ENCODE results near the gene WDR7.

Gene WDR7

DNA sequence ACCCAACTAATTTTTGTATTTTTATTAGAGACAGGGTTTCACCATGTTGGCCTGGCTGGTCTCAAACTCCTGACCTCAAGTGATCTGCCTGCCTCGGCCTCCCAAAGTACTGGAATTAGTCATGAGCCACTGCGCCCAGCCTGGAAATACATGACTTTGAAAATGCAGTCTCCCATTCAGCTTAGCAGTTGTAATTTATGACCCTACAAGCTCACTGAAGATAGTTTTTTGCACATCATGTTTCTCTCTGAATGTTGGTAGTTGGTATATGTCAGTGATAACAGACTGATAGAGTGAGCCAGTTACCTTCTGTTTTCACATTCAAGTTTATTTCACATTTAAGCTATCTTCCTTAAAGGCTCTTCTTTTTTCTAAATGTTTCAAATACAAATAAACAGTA, 7.1 kb downstream of the WDR7 start:
- no peak for DNase-seq

DNA sequence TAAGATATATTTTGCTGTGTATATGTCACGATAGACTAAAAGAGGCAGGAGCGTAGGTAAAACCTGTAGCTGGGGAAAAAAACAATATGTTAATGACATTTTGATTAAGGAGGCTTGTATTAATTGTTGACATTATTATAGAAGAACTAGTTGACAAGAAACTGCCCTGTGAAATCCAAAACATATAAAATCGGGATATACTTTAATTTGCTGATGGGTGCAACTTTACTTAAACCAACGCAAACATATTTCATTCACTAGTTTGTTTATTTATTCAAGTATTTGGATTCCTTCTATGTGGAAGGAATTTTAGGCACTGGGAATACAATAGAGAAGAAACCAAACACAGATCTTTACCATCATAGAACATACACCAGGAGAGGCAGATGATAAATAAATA, 8.0 kb downstream of the WDR7 start:
- DNase-seq: no peak

DNA sequence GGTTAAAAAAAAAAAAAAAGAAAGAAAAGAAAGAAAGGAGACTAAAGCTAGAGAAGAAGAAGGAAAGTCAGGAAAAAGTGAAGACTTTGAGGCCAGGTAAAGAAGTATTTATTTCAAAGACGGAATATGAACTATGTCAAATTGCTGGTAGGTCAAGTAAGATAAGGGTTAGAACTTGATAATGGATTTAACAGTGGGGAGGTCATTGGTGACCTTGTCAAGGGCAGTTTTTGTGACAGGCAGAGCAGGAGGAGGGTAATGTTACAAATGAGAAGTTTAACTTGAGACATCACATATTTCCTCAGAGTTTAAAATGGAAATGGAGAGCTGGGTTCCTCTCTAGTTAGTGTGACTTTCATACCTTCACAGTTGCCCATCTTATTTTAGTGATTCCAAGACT, 9.5 kb downstream of the WDR7 start:
- no peak for DNase-seq

DNA sequence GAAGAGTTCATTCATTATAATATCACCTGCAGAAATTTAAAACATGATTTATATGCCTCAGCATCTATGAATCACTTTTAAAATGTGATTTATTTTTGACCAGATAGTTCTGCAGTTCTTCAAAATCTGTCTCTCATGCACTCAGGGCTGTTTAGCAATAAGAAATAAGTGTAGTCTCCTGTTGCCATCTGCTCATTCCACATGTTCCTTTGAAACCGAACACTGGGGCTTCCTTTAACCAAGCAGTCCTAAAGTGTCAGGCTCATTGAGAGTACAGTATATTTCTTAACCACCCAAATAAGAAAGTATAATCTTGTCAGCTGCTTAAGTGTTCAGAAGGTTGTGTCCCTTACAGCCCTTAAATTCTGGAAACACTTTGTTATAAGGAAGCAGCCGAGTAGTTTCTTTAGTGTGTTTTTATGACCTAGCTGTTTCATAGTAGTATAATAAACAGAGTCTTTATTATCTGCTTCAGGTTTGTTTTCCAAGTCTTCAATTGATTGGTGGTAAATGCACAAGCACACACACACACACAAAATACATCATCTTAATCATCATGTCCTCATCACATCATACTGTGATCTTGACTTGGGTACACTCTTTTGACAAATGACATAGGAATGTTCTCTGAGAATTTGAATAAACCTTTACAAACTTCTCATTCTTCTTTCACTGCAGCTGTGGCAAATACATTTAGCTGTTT, 10.4 kb downstream of the WDR7 start:
- no peak for DNase-seq

GRCh38 chr18:56662063-56662408, 10.9 kb downstream of the WDR7 start:
- DNase-seq: no peak

DNA sequence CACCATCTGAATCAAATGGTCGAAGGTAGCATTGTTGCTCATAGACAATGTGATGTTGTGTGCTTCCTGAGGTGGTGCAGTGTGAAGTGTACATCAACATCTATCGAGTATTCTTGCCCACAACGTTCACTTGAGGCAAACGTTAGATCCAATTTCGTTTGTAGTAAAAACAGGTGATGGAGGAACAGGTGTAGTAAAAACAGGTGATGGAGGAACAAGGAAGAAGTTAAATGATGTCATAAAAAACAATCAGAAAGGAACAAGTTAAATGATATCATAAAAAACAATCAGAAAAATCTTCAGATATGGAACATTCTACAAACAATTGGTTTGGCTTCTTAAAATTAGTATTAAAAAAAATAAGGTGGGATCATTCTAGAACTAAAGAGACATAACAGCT, 11.3 kb downstream of the WDR7 start:
- DNase-seq: no peak

- DNase-seq: no peak
Observed at GRCh38 chr18:56662902-56663301, 11.7 kb downstream of the WDR7 start.

- DNase-seq: no peak
Observed at GRCh38 chr18:56672391-56672790, 21.2 kb downstream of the WDR7 start.

DNA sequence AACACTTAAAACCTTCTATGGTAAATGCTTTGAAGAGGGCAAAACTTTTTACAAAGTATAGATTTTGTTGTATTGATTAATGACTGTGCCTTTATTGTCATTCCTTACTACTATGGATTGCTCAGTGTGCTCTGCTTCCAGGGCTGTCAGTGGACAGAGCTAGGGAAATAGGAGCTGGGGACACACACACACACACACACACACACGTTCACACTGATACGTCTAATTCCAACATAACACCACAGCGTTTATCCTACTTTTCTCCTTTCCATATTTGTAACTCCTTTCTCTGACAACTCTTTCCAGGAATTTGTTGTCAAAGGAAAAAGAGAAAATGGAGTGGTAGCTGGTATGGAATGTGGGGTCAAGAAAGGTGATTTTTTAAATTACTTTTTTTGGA, 21.8 kb downstream of the WDR7 start:
- DNase-seq: no peak

DNA sequence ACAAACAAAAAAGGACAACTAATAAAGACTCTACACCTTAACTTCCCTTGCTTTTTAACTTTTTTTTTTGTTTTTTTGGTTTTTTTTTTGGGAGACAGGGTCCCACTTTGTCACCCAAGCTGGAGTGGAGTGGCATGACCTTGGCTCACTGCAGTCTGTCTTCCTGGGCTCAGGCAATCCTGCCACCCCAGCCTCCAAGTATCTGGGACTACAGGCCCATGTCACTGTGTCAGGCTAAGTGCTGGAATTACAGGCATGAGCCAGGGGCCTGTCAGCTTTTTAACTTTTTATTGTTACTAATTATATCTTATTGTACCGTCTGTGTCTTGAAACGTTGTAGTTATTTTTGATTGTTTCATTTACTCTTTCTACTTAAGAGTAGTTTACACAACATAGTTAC, 25.5 kb downstream of the WDR7 start:
- DNase-seq: no peak

GRCh38 chr18:56678836-56679565, 27.8 kb downstream of the WDR7 start:
- DNase-seq: no peak

DNA sequence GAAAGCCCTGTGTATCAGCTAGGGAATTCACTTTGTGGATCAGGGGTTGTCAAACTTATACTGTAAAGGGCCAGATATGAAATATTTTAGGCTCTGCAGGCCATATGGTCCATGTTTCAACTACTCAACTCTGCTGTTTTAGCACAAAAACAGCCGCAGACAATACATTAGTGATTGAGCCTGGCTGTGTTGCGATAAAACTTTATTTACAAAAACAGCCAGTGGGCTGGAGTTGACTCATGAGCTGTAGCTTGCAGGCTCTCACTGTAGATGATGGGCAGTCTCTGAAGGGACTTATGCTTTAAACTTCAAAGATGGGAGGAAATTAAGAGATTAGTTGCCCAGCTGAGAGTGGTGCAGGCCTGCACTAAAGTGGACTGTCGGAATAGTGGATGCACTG, 33.1 kb downstream of the WDR7 start:
- DNase-seq: no peak

- DNase-seq: no peak
Observed at GRCh38 chr18:56691530-56691929, 40.4 kb downstream of the WDR7 start.

GRCh38 chr18:56696966-56697365, 45.8 kb downstream of the WDR7 start:
- DNase-seq: no peak

DNA sequence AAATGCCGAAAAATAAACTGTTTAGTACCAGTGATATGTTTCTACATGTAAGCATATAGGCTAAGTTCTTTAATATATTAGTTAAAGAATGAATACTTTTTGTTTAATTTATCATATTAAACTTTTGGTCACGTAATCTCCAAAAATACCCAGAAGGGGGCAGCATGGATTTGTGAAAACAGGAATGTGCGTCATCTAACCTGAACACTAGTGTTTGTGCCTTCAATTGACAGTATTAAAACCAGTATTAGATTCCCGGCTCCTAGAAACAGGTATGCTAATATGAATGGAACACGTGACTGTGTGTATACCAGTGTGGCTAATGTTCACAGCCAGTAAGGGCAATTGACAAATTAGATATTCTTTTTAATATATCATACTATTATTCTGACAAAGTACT, 51.8 kb downstream of the WDR7 start:
- DNase-seq: no peak

DNA sequence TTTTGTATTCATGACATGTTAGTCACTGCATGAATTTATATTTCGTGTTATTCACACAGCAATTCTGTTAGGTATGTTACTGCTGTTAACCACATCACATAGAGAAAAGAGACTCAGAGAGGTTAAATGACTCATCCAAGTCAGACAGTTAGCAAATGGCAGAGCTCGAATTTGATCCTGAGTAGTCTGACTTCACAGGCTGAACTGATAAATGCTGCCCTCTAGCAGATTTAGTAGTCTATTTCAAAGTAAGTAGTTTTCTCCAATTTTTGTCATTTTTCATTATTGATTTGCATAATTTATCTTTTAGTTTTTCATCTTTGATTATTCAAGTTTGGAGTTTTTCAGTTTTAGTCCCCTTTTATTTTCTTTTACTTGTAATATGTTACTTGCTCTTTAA, 58.3 kb downstream of the WDR7 start:
- DNase-seq: no peak

DNA sequence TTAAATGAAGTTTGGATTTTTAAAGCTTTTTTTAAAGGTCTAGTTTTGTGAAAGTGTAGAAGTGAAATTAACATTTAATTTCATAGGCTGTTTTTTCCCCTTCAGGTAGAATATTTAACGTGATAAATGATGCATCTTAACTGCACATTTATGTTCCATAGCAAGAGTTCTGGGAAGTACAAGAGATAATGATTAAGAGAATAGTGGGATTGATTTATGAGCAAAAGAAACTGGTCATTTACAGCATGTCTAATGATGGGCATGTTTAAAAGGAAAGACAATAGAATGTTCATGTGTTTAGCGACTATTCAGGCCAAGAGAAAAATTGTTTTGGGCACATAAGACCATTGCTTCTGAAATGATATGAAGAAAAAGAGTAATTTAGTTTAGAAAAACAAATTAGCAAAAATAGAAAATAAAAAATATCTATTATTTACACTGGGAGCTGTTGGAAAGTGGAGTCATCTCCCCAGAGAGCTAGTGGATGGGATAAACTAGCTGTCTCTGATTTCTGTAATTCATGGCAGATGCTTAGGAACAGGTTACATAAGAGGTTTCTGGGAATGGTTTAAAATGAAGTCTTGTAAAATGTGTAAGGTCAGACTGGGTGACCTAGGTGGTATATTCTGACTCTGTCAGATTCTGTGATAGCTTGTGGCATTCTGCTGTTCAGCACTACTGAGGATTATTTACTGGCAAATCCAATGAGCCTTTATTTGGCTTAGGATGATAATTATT, 60.7 kb downstream of the WDR7 start:
- no peak for DNase-seq

- no peak for DNase-seq
Observed at GRCh38 chr18:56712761-56713160, 61.6 kb downstream of the WDR7 start.

DNA sequence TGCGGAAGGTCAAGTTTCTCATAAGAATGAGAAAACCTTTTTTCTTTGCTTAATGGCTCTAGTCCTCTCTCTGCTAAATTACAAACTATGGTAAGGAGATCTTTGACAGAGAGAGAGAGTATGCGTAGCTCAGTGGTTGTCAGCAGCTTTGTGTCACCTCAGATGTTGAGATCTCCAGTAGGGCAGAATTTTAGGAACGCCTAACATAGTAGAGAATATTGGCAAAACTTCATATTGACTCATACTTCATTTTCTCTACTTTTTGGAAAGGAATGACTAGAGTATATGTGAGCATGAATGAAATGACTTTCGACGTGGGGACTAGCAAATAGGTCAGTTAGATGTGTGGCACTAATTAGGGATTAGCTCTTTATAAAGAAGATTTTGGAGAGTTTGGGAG, 64.0 kb downstream of the WDR7 start:
- DNase-seq: no peak

DNA sequence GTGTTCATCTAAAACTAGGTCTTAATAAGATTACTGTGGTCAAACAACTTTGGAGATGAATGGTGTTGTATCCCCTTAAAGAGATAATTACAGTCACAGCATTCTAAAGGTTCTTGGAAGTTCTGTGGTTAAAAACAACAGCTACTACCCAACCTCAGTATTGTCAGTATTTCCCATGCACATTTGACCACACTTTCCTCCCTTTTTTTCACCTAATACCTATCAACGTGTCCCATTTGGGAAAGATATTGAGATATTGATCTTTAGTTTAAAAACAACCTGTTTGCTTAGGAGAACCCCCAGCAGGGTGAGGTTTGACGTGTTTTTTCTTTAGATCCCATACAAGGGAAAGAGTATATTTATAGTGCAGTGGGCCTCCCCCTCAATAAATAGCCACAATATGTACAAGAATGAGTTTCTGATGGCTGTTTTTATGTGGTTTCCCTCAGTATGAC, 65.6 kb downstream of the WDR7 start:
- no peak for DNase-seq

- no peak for DNase-seq
Observed at GRCh38 chr18:56721031-56721430, 69.9 kb downstream of the WDR7 start.

DNA sequence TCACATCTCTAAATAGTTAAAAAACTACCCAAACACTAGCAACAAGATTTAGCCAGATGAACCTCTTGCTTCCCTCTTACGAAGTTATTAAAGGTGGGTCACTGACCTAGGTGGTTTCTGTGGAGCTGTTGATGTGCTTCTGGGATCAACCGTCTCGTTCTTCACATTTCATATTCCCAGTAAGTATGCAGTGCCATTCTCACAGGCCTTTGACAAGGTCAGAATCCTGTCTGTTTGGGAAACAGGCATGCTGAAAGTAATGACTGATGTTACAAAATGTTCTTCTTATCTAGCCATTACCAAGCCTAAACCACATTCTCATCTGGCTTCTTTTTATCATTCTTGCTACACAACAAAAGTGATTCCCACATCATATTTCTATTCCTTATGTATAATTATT, 70.3 kb downstream of the WDR7 start:
- DNase-seq: no peak

DNA sequence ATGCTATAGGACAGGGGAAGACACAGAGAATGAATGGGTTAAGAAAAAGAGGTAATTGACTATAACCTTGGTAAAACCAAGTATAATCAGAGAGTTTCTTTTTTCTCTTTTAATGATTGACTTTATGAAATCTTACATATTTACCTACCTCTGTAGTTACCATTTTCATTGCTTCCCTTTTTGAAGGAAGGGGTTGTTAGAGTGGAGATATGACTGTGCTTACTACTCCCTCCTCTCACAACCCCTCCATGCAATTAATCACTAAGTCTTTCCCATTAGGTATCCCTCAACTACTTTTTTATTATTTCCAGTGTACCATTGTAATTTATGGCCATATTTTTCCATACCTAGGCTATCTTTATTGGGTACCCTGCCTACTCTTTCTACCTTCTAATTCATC, 71.4 kb downstream of the WDR7 start:
- no peak for DNase-seq

- DNase-seq: no peak
Observed at GRCh38 chr18:56723068-56723467, 71.9 kb downstream of the WDR7 start.

All from GF-D8 (cell line).